ENCODE results near the gene GRPEL1. TPM values are rescaled to one million over a fixed set of nuclear protein-coding genes. Genes with fewer than 3 reads are reported as not detected.

The GRPEL1 gene
- total and polyA plus RNA-seq, 2 of the 13 experiments (the other 11 are each of a cell fraction or from before 2014, with no cell fraction given), result 32.3 to 141 TPM

DNA sequence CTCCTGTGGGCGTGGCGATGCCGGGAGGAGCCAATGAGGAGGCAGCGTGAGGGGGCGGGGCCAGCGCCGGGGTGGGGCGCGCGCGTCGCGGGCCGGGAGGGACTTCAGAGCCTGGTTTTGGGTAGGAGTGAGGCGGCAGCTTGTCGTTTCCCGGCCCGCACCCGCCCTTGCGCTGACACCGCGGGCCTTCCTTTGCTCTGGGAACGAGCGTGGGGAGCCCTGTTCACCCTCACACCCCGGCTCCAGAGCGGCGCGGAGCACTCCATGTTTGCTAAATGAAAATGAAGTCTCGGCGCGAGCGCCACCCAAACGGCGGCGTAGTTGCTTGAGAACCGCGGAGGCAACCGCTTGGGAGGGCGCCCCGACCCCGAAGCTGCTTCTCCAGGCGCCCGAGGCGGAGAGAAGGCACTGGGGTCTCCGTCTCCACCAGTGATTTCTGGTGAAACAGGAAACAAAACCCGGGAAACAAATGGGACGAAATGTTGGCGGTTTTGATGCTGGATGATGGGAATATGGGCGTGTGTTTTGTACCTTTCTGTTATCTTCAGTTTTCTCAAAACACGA, 497 bp upstream of the GRPEL1 start (continued):
- TF ChIP-seq, protein P1, sequence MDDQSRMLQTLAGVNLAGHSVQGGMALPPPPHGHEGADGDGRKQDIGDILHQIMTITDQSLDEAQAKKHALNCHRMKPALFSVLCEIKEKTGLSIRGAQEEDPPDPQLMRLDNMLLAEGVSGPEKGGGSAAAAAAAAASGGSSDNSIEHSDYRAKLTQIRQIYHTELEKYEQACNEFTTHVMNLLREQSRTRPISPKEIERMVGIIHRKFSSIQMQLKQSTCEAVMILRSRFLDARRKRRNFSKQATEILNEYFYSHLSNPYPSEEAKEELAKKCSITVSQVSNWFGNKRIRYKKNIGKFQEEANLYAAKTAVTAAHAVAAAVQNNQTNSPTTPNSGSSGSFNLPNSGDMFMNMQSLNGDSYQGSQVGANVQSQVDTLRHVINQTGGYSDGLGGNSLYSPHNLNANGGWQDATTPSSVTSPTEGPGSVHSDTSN (CRISPR knock-in tag; IDR thresholded peaks at IDR 0.05; ENCODE audit: borderline replicate concordance), result no peak
- TF ChIP-seq THAP11 (CRISPR knock-in tag; IDR thresholded peaks at IDR 0.05) (0 out of 2 replicates have a peak, but pooled peaks have one; percentile 44), ZNF570 (CRISPR knock-in tag; IDR thresholded peaks at IDR 0.05; ENCODE audit: borderline replicate concordance) (no peak), GTF3A (CRISPR knock-in tag; conservative IDR thresholded peaks at IDR 0.05) (no peak), ZNF543 (CRISPR knock-in tag; IDR thresholded peaks at IDR 0.05) (no peak), REXO4 (CRISPR knock-in tag; IDR thresholded peaks at IDR 0.05; ENCODE audit: borderline replicate concordance) (no peak), ZNF839 (CRISPR knock-in tag; IDR thresholded peaks at IDR 0.05; ENCODE audit: borderline replicate concordance) (no peak), SP140L (CRISPR knock-in tag; IDR thresholded peaks at IDR 0.05; ENCODE audit: borderline replicate concordance) (no peak), BATF2 (CRISPR knock-in tag; IDR thresholded peaks at IDR 0.05) (no peak), ZNF432 (CRISPR knock-in tag; IDR thresholded peaks at IDR 0.05; ENCODE audit: borderline replicate concordance) (no peak), PCBP1 (IDR thresholded peaks at IDR 0.05; ENCODE audit: borderline replicate concordance, low read depth, low read length) (no peak), ZNF124 (CRISPR knock-in tag; IDR thresholded peaks at IDR 0.05) (no peak), ZNF280B (CRISPR knock-in tag; IDR thresholded peaks at IDR 0.05; ENCODE audit: borderline replicate concordance) (no peak), ZIK1 (CRISPR knock-in tag; IDR thresholded peaks at IDR 0.05; ENCODE audit: borderline replicate concordance, low read depth) (no peak), SOX6 (IDR thresholded peaks at IDR 0.05) (no peak), SOX6 (CRISPR knock-in tag; IDR thresholded peaks at IDR 0.05) (no peak), ZNF264 (CRISPR knock-in tag; IDR thresholded peaks at IDR 0.05) (no peak; the same call in 1 of the 2 replicates), MTF1 (CRISPR knock-in tag; IDR thresholded peaks at IDR 0.05) (no peak), TCF7L2 (IDR thresholded peaks at IDR 0.05; ENCODE audit: low read depth, low read length) (no peak), SKIL (CRISPR knock-in tag; IDR thresholded peaks at IDR 0.05; ENCODE audit: borderline replicate concordance) (no peak), FLYWCH1 (CRISPR knock-in tag; IDR thresholded peaks at IDR 0.05) (no peak), ZNF335 (CRISPR knock-in tag; IDR thresholded peaks at IDR 0.05) (no peak), FOXA1 (IDR thresholded peaks at IDR 0.05) (no peak), FOXA1 (CRISPR knock-in tag; IDR thresholded peaks at IDR 0.05) (no peak), NR2C2 (CRISPR knock-in tag; IDR thresholded peaks at IDR 0.05; ENCODE audit: borderline replicate concordance) (no peak; the same call in 1 of the 2 replicates)
- TF ChIP-seq, protein P2, sequence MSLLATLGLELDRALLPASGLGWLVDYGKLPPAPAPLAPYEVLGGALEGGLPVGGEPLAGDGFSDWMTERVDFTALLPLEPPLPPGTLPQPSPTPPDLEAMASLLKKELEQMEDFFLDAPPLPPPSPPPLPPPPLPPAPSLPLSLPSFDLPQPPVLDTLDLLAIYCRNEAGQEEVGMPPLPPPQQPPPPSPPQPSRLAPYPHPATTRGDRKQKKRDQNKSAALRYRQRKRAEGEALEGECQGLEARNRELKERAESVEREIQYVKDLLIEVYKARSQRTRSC (CRISPR knock-in tag; IDR thresholded peaks at IDR 0.05; ENCODE audit: low read depth), result no peak

Data from HepG2 (cell line).